Activated effector memory CD4-positive, alpha-beta T cell treated with anti-CD3 and anti-CD28 coated beads, Interleukin-2, amount 50 U/mL, for 16 hours (primary cell): Measurements from ENCODE around the gene PA2G4.

Experiments
- DNase-seq: peaks from one replicate; pipeline ENCODE4 v3.0.0-alpha.2; 2020

The PA2G4 gene

DNA sequence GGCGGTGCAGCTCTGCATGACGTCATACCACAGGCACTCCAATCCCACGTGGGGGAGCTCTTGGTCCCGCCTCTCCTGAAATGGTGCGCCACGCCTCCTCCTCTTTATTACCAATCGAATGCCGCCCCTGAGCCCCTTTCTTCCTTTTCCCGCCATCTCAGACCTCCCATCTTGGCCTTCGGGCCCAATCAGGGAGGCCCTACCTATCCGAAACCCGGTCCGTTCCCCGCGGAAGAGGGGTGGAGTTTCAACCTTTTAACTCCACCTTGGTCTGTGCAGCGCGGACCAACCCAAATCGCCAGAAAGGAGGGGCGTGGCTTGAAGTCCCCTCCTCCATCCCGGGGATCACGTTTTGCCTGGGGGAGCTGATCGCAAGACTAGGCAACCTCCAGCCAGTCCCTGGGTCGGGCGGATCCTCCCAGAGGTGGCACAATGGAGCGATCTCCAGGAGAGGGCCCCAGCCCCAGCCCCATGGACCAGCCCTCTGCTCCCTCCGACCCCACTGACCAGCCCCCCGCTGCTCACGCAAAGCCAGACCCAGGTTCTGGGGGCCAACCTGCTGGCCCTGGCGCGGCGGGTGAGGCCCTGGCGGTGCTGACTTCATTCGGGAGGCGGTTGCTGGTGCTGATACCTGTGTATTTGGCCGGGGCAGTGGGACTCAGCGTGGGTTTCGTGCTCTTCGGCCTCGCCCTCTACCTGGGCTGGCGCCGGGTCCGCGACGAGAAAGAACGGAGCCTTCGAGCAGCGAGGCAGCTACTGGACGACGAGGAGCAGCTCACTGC lies 23.7 kb downstream of the PA2G4 start, which contains the start of gene ESYT1:
Gene ESYT1, plus strand, starts transcription at position 380 of the 782 bp plus-strand sequence. Its CDS starts 53 bp downstream, at position 433.
- DNase-seq, result peak; percentile 98

DNA sequence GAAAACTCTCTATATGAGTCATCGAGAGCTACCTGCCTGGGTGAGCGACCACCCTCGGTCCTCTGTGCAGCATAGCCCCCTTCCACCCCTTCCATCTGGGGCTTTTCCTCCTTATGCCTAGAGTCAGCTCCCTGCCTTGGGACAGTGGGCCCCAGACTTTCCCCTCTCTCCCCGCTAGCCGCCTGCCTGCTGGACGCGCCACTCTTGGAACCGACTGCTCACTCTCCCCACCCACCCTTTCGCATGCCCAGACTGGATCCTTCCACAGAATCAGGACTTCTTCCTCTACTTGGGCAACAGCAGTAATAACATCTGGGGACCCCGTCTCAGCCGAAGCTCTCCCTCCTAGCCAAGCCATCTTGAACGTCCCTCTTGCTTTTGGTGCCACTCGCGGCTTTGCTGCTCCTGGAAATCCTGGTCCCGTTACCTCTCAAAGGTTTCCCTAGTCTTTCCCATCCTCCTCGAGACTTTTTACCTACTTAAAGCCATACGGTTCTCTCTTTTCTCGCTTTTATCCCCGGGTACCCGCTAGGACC lies 24.4 kb downstream of the PA2G4 start:
- DNase-seq, result no peak

GRCh38 chr12:56129206-56129941 lies 25.0 kb downstream of the PA2G4 start:
- DNase-seq, result peak; percentile 90

DNA sequence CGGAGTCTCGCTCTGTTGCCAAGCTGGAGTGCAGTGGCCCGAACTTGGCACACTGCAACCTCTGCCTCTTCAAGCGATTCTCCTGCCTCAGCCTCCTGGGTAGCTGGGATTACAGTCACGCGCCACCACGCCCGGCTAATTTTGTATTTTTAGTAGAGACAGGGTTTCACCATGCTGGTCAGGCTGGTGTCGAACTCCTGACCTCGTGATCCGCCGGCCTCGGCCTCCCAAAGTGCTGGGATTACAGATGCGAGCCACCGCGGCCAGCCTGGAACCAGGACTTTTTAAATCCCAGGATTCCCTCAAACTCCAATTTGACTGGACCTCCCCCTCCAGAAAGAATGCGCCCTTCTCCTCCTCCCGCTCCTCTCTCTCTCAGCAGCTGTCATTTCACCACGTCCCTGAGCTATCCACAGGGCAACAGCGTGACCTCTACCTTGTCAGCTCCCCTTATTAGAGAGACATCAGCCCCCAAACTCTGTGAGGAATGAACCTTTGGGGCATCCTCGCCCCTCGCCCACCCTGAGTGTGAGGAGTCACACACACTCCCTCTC lies 25.7 kb downstream of the PA2G4 start:
- no peak for DNase-seq

DNA sequence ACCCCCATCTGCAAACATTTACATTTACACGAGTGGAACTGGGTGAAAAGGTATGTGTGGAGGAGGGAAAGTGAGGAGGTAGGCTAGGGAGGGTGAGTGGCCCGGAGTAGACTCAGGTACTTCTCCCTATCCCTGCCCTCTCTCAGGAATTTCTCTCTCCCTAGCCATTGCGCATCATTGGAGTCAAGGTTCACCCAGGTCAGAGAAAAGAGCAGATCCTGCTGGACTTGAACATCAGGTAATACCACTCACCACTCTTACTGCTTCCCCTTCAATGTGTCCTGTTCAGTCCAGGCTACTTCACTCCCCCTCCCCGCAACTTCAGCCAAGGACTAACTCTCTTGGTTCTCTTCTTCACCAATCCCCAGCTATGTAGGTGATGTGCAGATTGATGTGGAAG lies 26.5 kb downstream of the PA2G4 start:
- DNase-seq, result no peak

- DNase-seq, result no peak
These were observed 30.5 kb downstream of the PA2G4 start for GRCh38 chr12:56134897-56135296.

DNA sequence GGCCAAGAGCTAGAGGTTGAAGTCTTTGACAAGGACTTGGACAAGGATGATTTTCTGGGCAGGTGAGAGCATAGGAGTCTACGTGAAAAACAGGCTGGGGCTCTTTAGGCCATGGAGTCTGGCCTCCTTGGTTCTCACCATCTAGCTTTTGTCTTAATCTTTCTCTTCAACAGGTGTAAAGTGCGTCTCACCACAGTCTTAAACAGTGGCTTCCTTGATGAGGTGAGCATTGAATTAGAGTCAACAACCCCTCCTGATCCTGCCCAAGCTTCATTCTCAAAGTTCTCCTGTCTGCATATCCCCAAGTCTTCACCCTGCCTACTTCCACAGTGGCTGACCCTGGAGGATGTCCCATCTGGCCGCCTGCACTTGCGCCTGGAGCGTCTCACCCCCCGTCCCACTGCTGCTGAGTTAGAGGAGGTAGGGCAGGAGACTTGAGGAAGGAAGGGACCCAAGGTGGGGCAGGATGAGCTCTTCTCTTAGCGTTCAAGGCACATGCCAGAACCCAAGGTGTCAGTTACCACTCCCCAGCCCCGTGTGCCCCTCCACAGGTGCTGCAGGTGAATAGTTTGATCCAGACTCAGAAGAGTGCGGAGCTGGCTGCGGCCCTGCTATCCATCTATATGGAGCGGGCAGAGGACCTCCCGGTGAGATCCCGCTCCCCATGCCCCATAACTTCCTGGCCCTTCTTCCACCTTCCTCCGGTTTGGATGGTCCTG lies 33.7 kb downstream of the PA2G4 start:
- peak; percentile 58 for DNase-seq

- no peak for DNase-seq
These were observed 37.8 kb downstream of the PA2G4 start for GRCh38 chr12:56141946-56142784.

GRCh38 chr12:56143217-56143616 lies 38.9 kb downstream of the PA2G4 start:
- no peak for DNase-seq

DNA sequence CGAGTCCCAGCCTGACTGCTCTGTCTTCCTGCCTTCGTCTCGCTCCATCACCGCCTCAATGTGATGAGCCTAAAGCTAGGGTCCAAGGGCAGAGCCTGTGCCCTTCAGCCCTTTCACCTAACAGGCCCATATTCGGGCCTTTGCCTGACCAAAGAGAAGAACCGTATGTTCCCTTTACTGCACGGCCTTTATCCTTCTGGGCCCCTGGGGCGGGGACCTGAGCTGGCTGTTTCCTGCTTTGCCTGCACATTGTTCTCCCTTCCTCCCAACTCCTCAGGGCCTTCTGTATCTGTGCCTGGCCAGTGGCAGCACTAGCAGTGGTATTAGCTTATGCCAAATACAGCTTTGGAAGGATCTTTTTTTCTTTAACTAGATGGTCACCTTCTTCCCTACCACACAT lies 39.5 kb downstream of the PA2G4 start:
- no peak for DNase-seq

- DNase-seq, result no peak
These were observed 40.9 kb downstream of the PA2G4 start for GRCh38 chr12:56145217-56145616.

GRCh38 chr12:56146492-56147460 lies 42.4 kb downstream of the PA2G4 start:
- DNase-seq, result no peak

- DNase-seq, result no peak
These were observed 46.2 kb downstream of the PA2G4 start for GRCh38 chr12:56150563-56150962.

DNA sequence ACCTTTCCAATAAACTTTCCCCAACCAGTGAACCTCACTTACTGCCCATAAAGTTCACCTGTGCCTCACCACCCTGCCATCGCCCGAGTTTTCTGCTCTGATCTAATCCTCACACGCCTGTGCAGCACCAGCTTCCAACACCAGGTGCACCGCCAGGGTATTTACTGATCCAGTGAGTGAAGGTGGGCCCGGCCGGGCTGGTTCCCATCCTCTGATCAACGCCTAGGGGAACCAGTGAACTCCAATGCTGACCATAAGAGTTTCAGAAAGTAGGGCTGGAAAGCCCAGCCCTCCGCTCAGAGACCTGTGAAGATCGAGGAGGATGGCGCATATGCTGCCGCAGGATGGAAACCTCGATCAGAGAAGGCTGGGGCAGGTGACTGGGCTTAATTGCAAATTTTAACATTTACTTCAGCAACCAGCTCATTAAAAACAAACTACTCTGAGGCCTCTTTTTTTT lies 47.3 kb downstream of the PA2G4 start:
- DNase-seq, result peak; percentile 88

DNA sequence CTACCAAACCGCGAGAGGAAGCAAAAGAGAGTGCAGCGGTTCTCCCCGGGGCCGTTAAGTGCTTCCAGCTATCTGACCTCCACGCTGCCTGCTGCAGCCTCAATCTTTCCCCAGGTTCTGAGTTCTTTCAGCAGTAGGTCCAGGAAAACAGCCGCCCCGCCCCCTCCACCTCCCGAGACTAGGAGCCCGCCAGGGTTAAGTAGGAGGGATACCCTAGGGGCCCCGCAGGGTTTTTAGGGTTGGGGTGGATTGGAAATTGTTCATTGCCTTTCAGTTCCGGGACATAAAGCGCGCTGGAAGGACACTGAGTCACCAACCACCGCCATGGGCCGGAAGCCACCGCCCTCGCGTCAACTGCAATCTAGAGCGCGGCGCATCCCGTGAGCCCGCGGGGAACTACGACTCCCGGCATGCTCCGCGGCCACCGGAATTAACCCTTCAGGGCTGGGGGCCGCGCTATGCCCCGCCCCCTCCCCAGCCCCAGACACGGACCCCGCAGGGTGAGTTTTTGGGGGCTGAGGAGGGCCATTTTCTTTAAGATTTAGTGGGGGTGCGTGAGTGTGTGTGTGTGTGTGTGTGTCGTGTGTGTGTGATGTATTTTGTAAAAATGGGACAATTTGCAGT lies 47.9 kb downstream of the PA2G4 start, which contains the start of gene MYL6B:
Gene MYL6B, plus strand, starts transcription at position 456 of the 624 bp plus-strand sequence. CDS start 1,332 bp downstream, outside the sequence.
- peak; percentile 98 for DNase-seq

- no peak for DNase-seq
These were observed 48.7 kb downstream of the PA2G4 start for GRCh38 chr12:56152756-56153677.

DNA sequence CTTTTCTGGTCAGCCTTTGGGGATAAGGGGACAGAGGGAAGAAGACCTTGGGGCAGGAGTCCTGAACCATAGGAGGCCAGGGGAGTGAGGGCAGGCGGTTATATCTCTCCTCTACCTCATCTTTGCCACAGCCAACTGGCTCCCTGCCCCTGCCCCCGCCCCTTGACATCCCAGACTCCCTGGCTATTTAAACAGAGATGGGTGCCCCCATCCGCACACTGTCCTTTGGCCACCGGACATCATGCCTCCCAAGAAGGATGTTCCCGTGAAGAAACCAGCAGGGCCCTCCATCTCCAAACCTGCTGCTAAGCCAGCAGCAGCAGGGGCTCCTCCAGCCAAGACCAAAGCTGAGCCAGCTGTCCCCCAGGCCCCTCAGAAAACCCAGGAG lies 49.3 kb downstream of the PA2G4 start:
- DNase-seq, result no peak

DNA sequence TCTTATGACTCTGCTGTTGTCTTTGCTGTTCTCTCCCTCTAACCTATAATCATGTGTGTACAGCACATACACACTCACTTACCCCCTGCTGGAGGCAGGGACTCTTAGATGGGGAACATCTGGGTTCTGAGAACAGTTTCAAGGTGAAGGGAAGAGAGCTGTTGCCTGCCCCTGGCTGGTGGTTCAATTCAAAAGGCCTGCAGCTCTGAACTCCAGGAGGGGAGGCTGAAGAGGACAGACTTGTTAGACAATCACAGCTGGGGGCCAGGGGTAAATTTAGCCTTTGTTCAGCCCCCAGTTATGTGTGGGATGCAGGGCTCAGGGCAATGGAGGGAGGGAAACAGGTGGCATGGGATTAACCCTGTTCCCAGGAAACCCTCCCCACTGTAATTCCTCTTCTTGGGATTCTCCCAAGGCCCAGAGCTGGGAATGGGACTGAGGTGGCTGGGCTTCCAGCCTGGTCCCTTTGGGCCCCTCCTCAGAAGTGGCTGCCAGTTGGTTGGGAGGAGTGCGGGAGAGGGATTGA lies 50.0 kb downstream of the PA2G4 start:
- DNase-seq, result no peak

DNA sequence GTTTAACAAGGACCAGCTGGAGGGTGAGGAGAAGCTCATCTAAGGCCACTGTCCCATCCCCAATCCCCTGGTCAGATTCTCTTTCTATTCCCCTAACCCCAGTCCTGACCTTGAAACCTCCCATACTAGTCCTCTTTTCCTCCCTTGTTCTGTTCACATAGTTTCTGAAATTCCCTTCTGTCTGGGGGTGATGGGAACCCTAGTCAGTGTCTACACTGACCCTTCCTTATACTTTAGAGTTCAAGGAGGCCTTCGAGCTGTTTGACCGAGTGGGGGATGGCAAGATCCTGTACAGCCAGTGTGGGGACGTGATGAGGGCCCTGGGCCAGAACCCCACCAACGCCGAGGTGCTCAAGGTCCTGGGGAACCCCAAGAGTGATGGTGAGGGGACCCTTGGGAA lies 50.5 kb downstream of the PA2G4 start:
- DNase-seq, result no peak
